ENCODE measurements around the gene PITPNC1.
A peak's percentile ranks its signal among the peaks of the same experiment; 100 is the strongest.
"Not testable (repeated sequence)": the region's sequence is repeated elsewhere in the genome, so short reads cannot be mapped to it uniquely, and the experiment has no call there.

PITPNC1 gene

GRCh38 chr17:67376737-67377487 is at the start of gene PITPNC1:
PITPNC1 (plus strand) TSS chr17:67377281.
- peak; percentile 78 to 80 for DNase-seq

GRCh38 chr17:67328026-67328425 is 49.1 kb upstream of the PITPNC1 start:
- DNase-seq: no peak

GRCh38 chr17:67331381-67332161 is 45.5 kb upstream of the PITPNC1 start:
- not testable (repeated sequence) for DNase-seq

- DNase-seq: not testable (repeated sequence)
Observed at GRCh38 chr17:67332162-67332508, 44.9 kb upstream of the PITPNC1 start.

GRCh38 chr17:67335245-67335835 is 41.7 kb upstream of the PITPNC1 start:
- DNase-seq: no peak

GRCh38 chr17:67336859-67337258 is 40.2 kb upstream of the PITPNC1 start:
- DNase-seq: no peak

- DNase-seq: not testable (repeated sequence)
Observed at GRCh38 chr17:67338353-67338752, 38.7 kb upstream of the PITPNC1 start.

- no peak for DNase-seq
Observed at GRCh38 chr17:67343237-67343636, 33.8 kb upstream of the PITPNC1 start.

GRCh38 chr17:67347826-67348225 is 29.3 kb upstream of the PITPNC1 start:
- DNase-seq: no peak

- DNase-seq: no peak
Observed at GRCh38 chr17:67349420-67349819, 27.7 kb upstream of the PITPNC1 start.

- no peak for DNase-seq
Observed at GRCh38 chr17:67353161-67353560, 23.9 kb upstream of the PITPNC1 start.

- peak; percentile 57 to 72 for DNase-seq
Observed at GRCh38 chr17:67353929-67354574, 23.0 kb upstream of the PITPNC1 start.

- no peak for DNase-seq
Observed at GRCh38 chr17:67358612-67359011, 18.5 kb upstream of the PITPNC1 start.

GRCh38 chr17:67359960-67360791 is 16.9 kb upstream of the PITPNC1 start:
- no peak for DNase-seq

GRCh38 chr17:67360880-67361279 is 16.2 kb upstream of the PITPNC1 start:
- DNase-seq: no peak

- DNase-seq: no peak
Observed at GRCh38 chr17:67362173-67362572, 14.9 kb upstream of the PITPNC1 start.

- no peak for DNase-seq
Observed at GRCh38 chr17:67364847-67365737, 12.0 kb upstream of the PITPNC1 start.

- peak; percentile 65 to 66 for DNase-seq
Observed at GRCh38 chr17:67365738-67366192, 11.3 kb upstream of the PITPNC1 start.

GRCh38 chr17:67366193-67367157 is 10.6 kb upstream of the PITPNC1 start, which contains the start of gene PSMD12:
PSMD12 (minus strand) TSS chr17:67366577; CDS start chr17:67366519, 58 bp downstream.
- DNase-seq: peak; percentile 89 to 95

- DNase-seq: no peak
Observed at GRCh38 chr17:67369676-67370075, 7.4 kb upstream of the PITPNC1 start.

Data from inflammatory macrophage treated with lipopolysaccharide for 1 hour (primary cell).